ENCODE measurements around the gene HNRNPAB. TPM values are rescaled to one million over a fixed set of nuclear protein-coding genes. Genes with fewer than 3 reads are reported as not detected.
"Not testable (repeated sequence)": the region's sequence is repeated elsewhere in the genome, so short reads cannot be mapped to it uniquely, and the experiment has no call there.

The HNRNPAB gene
- total RNA-seq, 2 experiments from 2014 or later = 258 to 336 TPM

DNA sequence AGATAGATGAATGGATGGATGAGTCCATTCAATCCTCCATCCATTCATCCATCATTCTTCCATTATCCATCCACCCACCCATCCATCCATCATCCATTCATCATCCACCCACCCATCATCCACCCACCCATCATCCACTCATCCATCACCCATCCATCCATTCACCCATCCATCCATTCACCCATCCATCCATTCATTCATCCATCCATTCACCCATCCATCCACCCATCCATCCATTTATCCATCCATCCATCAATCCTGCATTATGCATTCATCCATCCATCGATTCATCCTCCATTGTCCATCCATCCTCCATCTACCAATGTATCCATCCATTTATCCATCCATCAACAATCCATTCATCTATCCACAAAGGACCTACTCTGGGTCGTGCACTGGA lies 41.1 kb downstream of the HNRNPAB start:
- no peak for ATAC-seq
- intact Hi-C loops (cut with DNase I, micrococcal nuclease) = no loop called here
- CTCF ChIA-PET = no interaction called here
- POLR2A ChIA-PET = no interaction called here
- Mint-ChIP-seq H3K27me3 (no peaks in the 10 kb centered on the region), H3K4me3 (no peak overlapping the region), H3K36me3 (ENCODE audit: low read depth) (no peaks in the 10 kb centered on the region), H3K9me3 (ENCODE audit: low read depth) (no peaks in the 10 kb centered on the region), H3K4me1 (peaks cover 15% of the 10 kb centered on the region), H3K27ac (no peak overlapping the region)
- DNase-seq = no peak

DNA sequence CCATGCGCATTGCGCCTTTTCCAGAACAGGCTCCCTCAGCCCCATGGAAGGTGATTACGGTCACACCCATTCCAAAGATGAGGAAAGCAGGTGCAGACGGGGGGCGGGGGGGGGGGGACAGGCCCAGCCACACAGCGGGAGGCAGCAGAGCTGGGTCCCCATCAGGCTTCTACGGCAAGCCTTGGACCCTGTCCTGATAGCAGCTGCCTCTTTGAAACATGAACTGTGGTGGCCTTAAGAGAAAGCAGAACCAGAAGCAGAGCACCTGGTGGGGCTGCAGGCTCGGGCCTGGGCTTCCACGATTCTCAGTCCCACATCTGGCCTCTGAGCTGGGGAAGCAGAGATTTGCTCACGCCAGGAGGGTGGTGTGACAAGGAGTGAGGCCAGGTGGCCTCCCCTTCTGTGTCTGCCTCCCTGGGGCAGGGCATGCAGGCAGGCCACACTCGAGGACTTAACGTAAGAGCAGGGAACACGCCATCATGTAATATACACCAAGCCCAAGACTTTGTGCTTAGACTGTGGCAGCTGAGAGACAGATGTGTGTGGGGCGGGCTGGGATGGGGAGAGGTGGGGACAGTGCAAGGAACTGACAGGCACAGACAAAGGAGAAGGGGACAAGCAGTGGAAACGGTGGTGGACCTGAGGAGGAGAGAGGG lies 42.4 kb downstream of the HNRNPAB start:
- H3K27ac Mint-ChIP-seq = no peak overlapping the region
- ATAC-seq = no peak
- no peaks in the 10 kb centered on the region for H3K36me3 Mint-ChIP-seq (ENCODE audit: low read depth)
- no peaks in the 10 kb centered on the region for H3K9me3 Mint-ChIP-seq (ENCODE audit: low read depth)
- no peaks in the 10 kb centered on the region for H3K27me3 Mint-ChIP-seq
- H3K4me3 Mint-ChIP-seq = no peak overlapping the region
- peaks cover 7% of the 10 kb centered on the region for H3K4me1 Mint-ChIP-seq
- intact Hi-C loops (cut with DNase I, micrococcal nuclease) = no loop called here
- no peak for DNase-seq
- POLR2A ChIA-PET = no interaction called here
- CTCF ChIA-PET = interaction anchor here (0.7 kb wide), 1 partner anchor 12 kb away, joined by 3 read pairs; no protein-coding TSS in a partner anchor

DNA sequence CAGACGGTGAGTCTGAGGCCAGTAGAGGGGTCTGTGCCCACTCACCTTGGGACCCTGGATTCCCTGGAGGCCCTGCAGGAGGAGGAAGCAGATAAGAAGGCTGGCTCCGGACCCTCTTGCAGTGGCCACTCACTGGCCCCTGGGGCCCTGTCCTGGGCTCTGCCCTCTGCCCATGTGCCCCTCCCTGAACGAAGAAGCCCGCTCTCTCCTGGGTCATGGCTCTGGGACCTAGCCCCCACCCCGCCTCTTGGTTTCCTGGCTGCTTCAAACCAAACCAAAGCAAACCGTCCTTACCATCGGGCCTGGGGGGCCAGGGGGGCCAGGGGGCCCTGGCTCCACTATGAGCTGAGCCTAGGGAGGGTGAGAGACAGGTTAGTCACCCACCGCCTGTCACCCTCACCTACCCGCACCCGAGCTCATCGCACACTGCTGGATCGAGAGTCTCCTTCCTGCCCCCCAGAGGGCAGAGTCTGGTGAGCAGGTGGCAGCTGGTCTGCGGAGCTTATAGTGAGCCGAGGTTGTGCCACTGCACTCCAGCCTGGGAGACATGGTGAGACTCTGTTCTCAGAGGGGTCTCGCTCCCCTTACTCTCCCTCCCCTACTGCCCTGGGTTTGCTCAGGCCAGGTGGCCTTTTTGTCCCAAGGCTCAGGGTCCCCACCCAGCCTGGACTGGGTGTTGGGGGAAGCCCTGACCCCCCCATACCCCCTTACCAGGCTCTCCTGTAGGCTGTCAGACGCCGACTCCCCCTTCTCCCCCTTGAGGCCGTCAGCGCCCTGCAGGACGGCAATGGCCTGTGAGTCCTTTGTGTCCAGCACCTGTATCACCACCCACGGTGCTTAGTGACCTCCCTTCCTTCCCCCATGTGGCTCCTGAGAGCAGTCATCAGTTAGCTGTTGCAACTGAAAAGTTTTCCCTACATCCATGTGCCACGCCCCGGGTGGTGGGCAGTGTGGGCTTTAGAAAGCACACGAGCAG lies 43.4 kb downstream of the HNRNPAB start:
- no peaks in the 10 kb centered on the region for H3K27me3 Mint-ChIP-seq
- no peak overlapping the region for H3K27ac Mint-ChIP-seq
- H3K4me1 Mint-ChIP-seq = peaks cover 7% of the 10 kb centered on the region
- peak; percentile 65 for ATAC-seq
- H3K9me3 Mint-ChIP-seq (ENCODE audit: low read depth) = no peaks in the 10 kb centered on the region
- no peaks in the 10 kb centered on the region for H3K36me3 Mint-ChIP-seq (ENCODE audit: low read depth)
- ChIA-PET CTCF (no interaction called here), POLR2A (no interaction called here)
- no peak overlapping the region for H3K4me3 Mint-ChIP-seq
- intact Hi-C loops (cut with DNase I, micrococcal nuclease) = no loop called here
- DNase-seq = peak; percentile 30

DNA sequence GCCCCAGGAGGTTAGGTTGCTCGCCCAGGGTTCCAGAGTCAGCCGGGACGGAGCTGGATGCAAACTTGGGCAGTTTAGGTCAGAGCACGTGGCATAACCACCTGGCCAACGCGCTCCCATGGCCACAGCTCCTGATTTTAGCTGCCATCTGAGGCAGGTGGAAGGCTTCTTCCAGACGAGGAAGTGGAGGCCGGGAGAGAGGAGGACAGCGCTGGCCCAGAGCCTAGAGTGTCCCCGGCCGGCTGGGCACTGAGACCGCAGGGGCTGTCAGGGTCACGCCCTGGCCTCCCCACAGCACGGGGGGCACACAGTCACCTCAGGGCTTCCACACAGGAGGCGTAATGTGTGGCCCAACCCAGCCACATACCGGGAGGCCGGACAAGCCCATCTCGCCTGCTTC lies 44.4 kb downstream of the HNRNPAB start:
- Mint-ChIP-seq H3K27ac (no peak overlapping the region), H3K4me3 (no peak overlapping the region), H3K27me3 (no peaks in the 10 kb centered on the region), H3K9me3 (ENCODE audit: low read depth) (no peaks in the 10 kb centered on the region), H3K4me1 (peaks cover 7% of the 10 kb centered on the region), H3K36me3 (ENCODE audit: low read depth) (no peaks in the 10 kb centered on the region)
- intact Hi-C loops (cut with DNase I, micrococcal nuclease) = no loop called here
- POLR2A ChIA-PET = no interaction called here
- no peak for DNase-seq
- CTCF ChIA-PET = no interaction called here
- no peak for ATAC-seq

DNA sequence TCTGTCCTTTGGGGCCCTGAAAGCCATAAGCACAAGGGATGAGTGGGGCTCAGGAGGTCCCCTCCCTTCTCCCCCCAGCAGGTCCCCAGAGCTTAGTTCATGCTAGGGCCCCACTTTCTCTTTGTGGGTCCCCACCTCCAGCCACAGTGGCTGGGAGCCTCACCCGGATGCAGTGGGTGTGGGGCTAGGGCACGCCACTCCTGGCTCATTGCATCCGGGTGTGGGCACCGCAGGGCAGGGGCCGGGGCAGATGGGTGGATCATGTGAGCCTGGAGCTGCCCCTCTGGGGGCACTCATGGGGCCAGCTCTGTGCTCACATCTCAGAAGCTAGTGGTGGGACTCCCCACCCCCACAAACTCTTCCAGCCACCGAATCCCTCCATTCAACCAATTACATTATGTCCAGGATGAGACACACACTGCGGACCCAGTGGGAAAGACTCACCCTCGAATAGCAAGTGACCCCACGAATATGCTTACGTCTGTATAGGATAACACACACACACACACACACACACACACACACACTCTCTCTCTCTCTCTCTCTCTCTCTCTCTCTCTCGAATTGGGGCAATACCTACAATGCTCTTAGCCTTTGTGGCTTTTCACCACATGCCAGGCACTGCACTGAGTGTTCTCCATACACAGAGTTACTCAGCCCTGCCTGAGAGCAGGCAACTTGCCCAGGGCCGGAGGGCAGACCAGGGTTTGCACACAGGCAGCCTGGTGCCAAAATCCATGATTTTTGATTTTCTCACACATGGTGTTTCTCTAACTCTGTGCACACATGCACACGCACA lies 45.1 kb downstream of the HNRNPAB start:
- Mint-ChIP-seq H3K4me3 (no peak overlapping the region), H3K27me3 (no peaks in the 10 kb centered on the region), H3K27ac (peak overlapping the region; percentile 29), H3K4me1 (peaks cover 7% of the 10 kb centered on the region), H3K9me3 (ENCODE audit: low read depth) (no peaks in the 10 kb centered on the region), H3K36me3 (ENCODE audit: low read depth) (no peaks in the 10 kb centered on the region)
- ChIA-PET POLR2A (no interaction called here), CTCF (no interaction called here)
- peak; percentile 44 for DNase-seq
- intact Hi-C loops (cut with DNase I, micrococcal nuclease) = no loop called here
- peak; percentile 76 for ATAC-seq

DNA sequence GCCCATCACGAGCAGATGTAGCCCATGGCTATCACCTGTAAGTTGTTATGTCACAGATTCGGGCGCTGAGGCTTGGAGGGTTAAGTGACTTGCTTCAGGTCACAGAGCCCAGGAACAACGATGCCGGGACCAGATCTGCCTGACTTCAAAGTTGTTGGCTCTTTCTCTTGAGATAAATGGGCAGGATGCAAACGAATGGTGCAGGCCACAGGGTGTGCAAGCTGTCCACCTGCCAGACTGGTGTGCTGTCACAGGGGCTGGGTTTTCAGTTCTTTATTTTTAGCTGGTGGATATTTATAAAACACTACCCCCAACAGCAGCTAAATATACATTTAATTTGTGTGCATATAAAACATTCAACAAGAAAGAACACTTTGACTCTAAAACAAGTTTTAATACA lies 45.9 kb downstream of the HNRNPAB start:
- intact Hi-C loops (cut with DNase I, micrococcal nuclease) = no loop called here
- ChIA-PET POLR2A (no interaction called here), CTCF (interaction anchor here (1.2 kb wide), 1 partner anchor 287 kb away, joined by 4 read pairs; no protein-coding TSS in a partner anchor)
- Mint-ChIP-seq H3K36me3 (ENCODE audit: low read depth) (no peaks in the 10 kb centered on the region), H3K4me1 (peaks cover 7% of the 10 kb centered on the region), H3K9me3 (ENCODE audit: low read depth) (no peaks in the 10 kb centered on the region), H3K27me3 (no peaks in the 10 kb centered on the region), H3K27ac (no peak overlapping the region), H3K4me3 (no peak overlapping the region)
- no peak for ATAC-seq
- DNase-seq = no peak

DNA sequence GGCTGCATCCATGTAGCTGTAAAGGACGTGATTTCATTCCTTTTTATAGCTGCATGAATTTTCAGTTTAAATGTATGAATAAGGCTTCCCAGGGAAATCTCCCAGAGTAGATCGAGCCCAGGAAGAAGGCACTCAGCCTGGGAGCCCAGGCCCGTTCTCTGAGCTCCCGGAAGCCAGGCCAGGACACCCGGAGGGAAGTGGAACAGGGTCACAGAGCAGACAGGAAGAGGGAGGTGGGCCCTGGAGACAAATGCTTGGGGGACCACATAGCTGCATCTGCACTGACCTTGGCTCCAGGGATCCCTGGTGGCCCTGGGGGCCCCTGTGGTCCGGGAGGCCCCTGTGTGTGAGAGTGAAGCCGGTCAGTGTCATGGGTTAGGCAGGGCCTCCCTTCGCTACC lies 47.9 kb downstream of the HNRNPAB start:
- Mint-ChIP-seq H3K4me1 (peaks cover 7% of the 10 kb centered on the region), H3K4me3 (no peak overlapping the region), H3K36me3 (ENCODE audit: low read depth) (no peaks in the 10 kb centered on the region), H3K27ac (no peak overlapping the region), H3K27me3 (no peaks in the 10 kb centered on the region), H3K9me3 (ENCODE audit: low read depth) (no peaks in the 10 kb centered on the region)
- intact Hi-C loops (cut with DNase I, micrococcal nuclease) = no loop called here
- ChIA-PET POLR2A (no interaction called here), CTCF (interaction anchor here (0.5 kb wide), 1 partner anchor 9 kb away, joined by 5 read pairs; no protein-coding TSS in a partner anchor)
- DNase-seq (no peak), ATAC-seq (no peak)

DNA sequence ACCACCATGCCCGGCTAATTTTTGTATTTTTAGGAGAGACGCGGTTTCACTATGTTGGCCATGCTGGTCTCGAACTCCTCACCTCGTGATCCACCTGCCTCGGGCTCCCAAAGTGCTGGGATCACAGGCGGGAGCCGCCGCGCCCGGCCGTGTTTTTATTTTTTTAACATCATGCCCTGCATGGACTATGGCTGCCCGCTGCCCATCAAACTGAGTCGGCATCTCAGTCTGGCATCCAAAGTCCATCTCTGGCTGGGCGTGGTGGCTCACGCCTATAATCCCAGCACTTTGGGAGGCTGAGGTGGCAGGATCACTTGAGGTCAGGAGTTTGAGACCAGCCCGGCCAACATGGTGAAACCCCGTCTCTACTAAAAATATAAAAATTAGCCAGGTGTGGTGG lies 49.3 kb downstream of the HNRNPAB start:
- intact Hi-C loops (cut with DNase I, micrococcal nuclease); H3K4me3 Mint-ChIP-seq; H3K9me3 Mint-ChIP-seq (ENCODE audit: low read depth); H3K36me3 Mint-ChIP-seq (ENCODE audit: low read depth); DNase-seq; H3K27me3 Mint-ChIP-seq; H3K27ac Mint-ChIP-seq; POLR2A ChIA-PET; H3K4me1 Mint-ChIP-seq; CTCF ChIA-PET; ATAC-seq: not testable (repeated sequence)

DNA sequence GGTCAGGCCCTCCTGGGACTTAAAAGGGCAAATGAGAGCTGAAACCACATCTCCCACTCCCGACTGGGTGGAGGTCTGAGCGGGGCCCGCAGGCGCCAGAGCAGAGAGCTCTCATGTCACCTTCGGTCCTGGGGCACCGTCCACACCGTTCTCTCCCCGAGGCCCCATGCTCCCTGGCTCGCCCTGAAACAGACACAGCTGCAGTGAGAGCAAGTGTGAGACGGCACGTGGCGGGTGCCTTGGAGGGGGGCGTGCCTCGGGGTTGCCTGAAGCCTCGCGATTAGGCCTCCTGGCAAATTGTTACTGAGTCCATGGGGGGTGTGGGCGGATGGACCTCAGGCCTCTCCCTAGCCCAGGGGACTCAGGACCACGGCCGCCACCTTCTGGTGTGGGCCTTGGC lies 52.4 kb downstream of the HNRNPAB start:
- ChIA-PET POLR2A (no interaction called here), CTCF (interaction anchor here (0.5 kb wide), 1 partner anchor 1559 kb away, joined by 3 read pairs; no protein-coding TSS in a partner anchor)
- no peak overlapping the region for H3K27ac Mint-ChIP-seq
- peaks cover 1% of the 10 kb centered on the region for H3K27me3 Mint-ChIP-seq
- no peaks in the 10 kb centered on the region for H3K4me1 Mint-ChIP-seq
- no peak for ATAC-seq
- no peaks in the 10 kb centered on the region for H3K9me3 Mint-ChIP-seq (ENCODE audit: low read depth)
- H3K4me3 Mint-ChIP-seq = no peak overlapping the region
- no peak for DNase-seq
- H3K36me3 Mint-ChIP-seq (ENCODE audit: low read depth) = no peaks in the 10 kb centered on the region
- intact Hi-C loops (cut with DNase I, micrococcal nuclease) = no loop called here

DNA sequence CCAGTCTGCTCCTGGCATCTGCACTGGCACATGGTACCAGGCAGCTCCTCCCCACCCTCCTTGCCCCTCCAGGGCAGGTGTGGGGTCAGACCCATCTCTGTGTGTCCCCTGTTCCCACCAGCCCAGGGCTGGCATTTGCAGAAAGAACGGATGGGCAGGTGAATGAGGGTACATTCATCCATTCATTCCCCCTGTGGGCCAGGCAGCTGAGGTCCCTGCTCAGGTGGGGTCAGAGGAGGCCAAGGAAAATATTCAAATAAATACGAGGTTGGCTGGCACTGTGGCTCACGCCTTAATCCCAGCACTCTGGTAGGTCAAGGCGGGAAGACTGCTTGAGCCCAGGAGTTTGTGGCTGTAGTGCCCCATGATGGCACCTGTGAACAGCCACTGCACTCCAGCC lies 53.3 kb downstream of the HNRNPAB start:
- DNase-seq (no peak), ATAC-seq (no peak)
- no peak overlapping the region for H3K27ac Mint-ChIP-seq
- POLR2A ChIA-PET = no interaction called here
- intact Hi-C loops (cut with DNase I, micrococcal nuclease) = no loop called here
- no peaks in the 10 kb centered on the region for H3K9me3 Mint-ChIP-seq (ENCODE audit: low read depth)
- no peaks in the 10 kb centered on the region for H3K36me3 Mint-ChIP-seq (ENCODE audit: low read depth)
- peaks cover 1% of the 10 kb centered on the region for H3K27me3 Mint-ChIP-seq
- H3K4me1 Mint-ChIP-seq = no peaks in the 10 kb centered on the region
- no peak overlapping the region for H3K4me3 Mint-ChIP-seq
- CTCF ChIA-PET = no interaction called here

DNA sequence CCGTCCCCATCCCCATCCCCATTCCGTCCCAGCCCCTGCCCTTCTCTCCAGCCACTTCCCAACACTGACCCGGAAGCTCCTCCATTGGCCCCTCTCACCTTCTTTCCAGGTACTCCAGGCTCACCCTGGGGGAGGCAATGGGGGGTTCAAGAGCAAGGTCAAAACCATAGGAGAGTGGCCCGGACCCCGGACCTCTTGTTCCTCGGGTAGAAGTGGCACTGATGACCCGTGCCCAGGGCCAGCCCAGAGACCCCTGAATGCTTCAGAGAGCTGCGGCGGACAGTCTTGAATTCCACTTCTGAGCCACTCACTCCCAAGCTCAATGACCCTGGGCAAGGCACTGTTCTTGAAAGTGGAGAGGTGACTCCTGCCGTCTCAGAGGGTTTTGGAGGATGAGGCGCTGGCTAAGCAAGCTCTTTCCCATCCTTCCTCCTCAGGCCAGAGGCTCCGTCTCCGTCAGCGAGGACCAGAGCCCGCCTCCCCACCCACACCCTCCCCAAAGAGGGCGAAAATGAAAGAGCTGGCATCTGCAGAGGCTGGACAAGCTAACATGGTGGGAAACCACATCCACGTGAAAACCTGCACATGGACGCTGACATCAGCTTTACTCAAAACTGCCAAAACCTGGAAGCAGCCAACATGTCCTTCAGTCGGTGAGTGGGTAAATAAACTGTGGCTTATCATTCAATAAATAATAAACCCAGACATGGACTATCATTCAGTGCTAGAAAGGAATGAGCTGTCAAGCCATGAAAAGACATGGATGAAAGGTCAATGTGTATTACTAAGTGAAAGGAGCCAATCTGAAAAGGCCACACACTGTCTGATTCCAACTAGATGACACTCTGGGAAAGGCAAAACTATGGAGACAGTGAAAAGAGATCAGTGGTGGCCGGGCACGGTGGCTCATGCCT lies 55.5 kb downstream of the HNRNPAB start:
- no peak for ATAC-seq
- no peak overlapping the region for H3K27ac Mint-ChIP-seq
- H3K36me3 Mint-ChIP-seq (ENCODE audit: low read depth) = no peaks in the 10 kb centered on the region
- H3K4me3 Mint-ChIP-seq = no peak overlapping the region
- no peak for DNase-seq
- intact Hi-C loops (cut with DNase I, micrococcal nuclease) = no loop called here
- no peaks in the 10 kb centered on the region for H3K9me3 Mint-ChIP-seq (ENCODE audit: low read depth)
- H3K27me3 Mint-ChIP-seq = peaks cover 1% of the 10 kb centered on the region
- CTCF ChIA-PET = no interaction called here
- H3K4me1 Mint-ChIP-seq = no peaks in the 10 kb centered on the region
- POLR2A ChIA-PET = no interaction called here

Data from activated CD4-positive, alpha-beta T cell treated with anti-CD3 and anti-CD28 coated beads for 36 hours (primary cell).